HL-60/S4 (cell line): Measurements from ENCODE around the gene BANK1.

Experiments
- in situ Hi-C: fragments of 300-500 bp; cut with MboI; formaldehyde crosslinking; loops from 2 replicates; pipeline ENCODE4 v1.14.3; 2022; ENCODE audit warnings: low sequenced_read_pairs

BANK1 gene

GRCh38 chr4:101956068-101956825 is 165.7 kb downstream of the BANK1 start:
- in situ Hi-C loops = no loop called here

- in situ Hi-C loops = no loop called here
These were observed 168.0 kb downstream of the BANK1 start for GRCh38 chr4:101958547-101958946.

GRCh38 chr4:101960431-101960830 is 169.9 kb downstream of the BANK1 start:
- in situ Hi-C loops = no loop called here

- in situ Hi-C loops = no loop called here
These were observed 170.6 kb downstream of the BANK1 start for GRCh38 chr4:101961144-101961543.

GRCh38 chr4:101967697-101968346 is 177.3 kb downstream of the BANK1 start:
- in situ Hi-C loops = no loop called here

GRCh38 chr4:101968364-101968763 is 177.8 kb downstream of the BANK1 start:
- in situ Hi-C loops = no loop called here

- in situ Hi-C loops = no loop called here
These were observed 179.4 kb downstream of the BANK1 start for GRCh38 chr4:101969965-101970364.

- in situ Hi-C loops = no loop called here
These were observed 180.1 kb downstream of the BANK1 start for GRCh38 chr4:101970547-101971155.

- in situ Hi-C loops = no loop called here
These were observed 182.3 kb downstream of the BANK1 start for GRCh38 chr4:101972791-101973190.

GRCh38 chr4:101973361-101973760 is 182.8 kb downstream of the BANK1 start:
- in situ Hi-C loops = no loop called here

- in situ Hi-C loops = no loop called here
These were observed 186.5 kb downstream of the BANK1 start for GRCh38 chr4:101977076-101977475.

GRCh38 chr4:101981756-101982155 is 191.2 kb downstream of the BANK1 start:
- in situ Hi-C loops = no loop called here

GRCh38 chr4:101983835-101984234 is 193.3 kb downstream of the BANK1 start:
- in situ Hi-C loops = no loop called here

GRCh38 chr4:101987623-101988243 is 197.2 kb downstream of the BANK1 start:
- in situ Hi-C loops = no loop called here

GRCh38 chr4:101989551-101989950 is 199.0 kb downstream of the BANK1 start:
- in situ Hi-C loops = no loop called here

- in situ Hi-C loops = no loop called here
These were observed 201.9 kb downstream of the BANK1 start for GRCh38 chr4:101992446-101992845.

GRCh38 chr4:101993002-101993841 is 202.7 kb downstream of the BANK1 start:
- in situ Hi-C loops = no loop called here

- in situ Hi-C loops = no loop called here
These were observed 203.6 kb downstream of the BANK1 start for GRCh38 chr4:101993842-101994775.

- in situ Hi-C loops = no loop called here
These were observed 217.5 kb downstream of the BANK1 start for GRCh38 chr4:102007959-102008425.

GRCh38 chr4:102008711-102009110 is 218.2 kb downstream of the BANK1 start:
- in situ Hi-C loops = no loop called here
